Hematopoietic multipotent progenitor cell (in vitro differentiated cells): ENCODE results near the gene RHBDL1. TPM values are rescaled to one million over a fixed set of nuclear protein-coding genes. Genes with fewer than 3 reads are reported as not detected.

ENCODE experiments used
- DNase-seq, 3 donors: peaks; one replicate each; pipeline ENCODE4 v3.0.0-alpha.2; 2011 to 2015; ENCODE audit warnings: low read depth in 2 of 3, low spot score in 2 of 3
- total RNA-seq: library from RNA; depleted of rRNA; stranded (reverse); fragments of >200 nt; gene quantifications from one replicate; pipeline ENCODE4 v1.2.3, GENCODE V29; 2012

The RHBDL1 gene
- total RNA-seq, 1 donor: 0.54 TPM

GRCh38 chr16:636206-637080 is 39.0 kb upstream of the RHBDL1 start, which contains the start of gene METTL26:
Gene METTL26, minus strand, starts transcription at chr16:636305. Its CDS starts 15 bp downstream, at chr16:636290.
- DNase-seq: peak; percentile 93 to 96 (median 94)

- DNase-seq: peak in 2 of 3 donors; percentile 33 to 93
Measured at GRCh38 chr16:637081-638018, 38.1 kb upstream of the RHBDL1 start.

- DNase-seq: no peak
Measured at GRCh38 chr16:638034-638543, 37.4 kb upstream of the RHBDL1 start.

GRCh38 chr16:638836-639235 is 36.6 kb upstream of the RHBDL1 start:
- DNase-seq: no peak

DNA sequence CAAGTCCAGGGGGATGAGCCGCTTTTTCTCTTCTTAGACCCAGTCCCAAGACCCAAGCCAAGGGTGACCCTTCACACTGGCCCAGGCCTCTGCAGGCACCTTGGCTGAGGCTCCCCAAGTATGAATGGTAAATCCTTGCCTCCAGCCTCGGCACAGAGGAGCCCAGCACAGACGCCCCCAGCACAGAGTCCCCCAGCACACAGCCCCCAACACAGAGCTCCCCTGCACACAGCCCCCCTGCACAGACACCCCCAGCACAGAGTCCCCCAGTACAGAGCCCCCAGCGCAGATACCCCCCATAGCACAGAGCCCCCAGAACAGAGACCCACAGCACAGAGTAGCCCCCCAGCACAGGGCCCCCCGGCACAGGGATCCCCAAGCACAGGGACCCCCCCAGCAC is 34.9 kb upstream of the RHBDL1 start:
- DNase-seq: no peak

GRCh38 chr16:641326-642188 is 33.9 kb upstream of the RHBDL1 start, which contains the start of gene MCRIP2:
Gene MCRIP2, plus strand, starts transcription at chr16:641828. Its CDS starts 164 bp downstream, at chr16:641992.
- peak in 2 of 3 donors; percentile 53 to 57 for DNase-seq

DNA sequence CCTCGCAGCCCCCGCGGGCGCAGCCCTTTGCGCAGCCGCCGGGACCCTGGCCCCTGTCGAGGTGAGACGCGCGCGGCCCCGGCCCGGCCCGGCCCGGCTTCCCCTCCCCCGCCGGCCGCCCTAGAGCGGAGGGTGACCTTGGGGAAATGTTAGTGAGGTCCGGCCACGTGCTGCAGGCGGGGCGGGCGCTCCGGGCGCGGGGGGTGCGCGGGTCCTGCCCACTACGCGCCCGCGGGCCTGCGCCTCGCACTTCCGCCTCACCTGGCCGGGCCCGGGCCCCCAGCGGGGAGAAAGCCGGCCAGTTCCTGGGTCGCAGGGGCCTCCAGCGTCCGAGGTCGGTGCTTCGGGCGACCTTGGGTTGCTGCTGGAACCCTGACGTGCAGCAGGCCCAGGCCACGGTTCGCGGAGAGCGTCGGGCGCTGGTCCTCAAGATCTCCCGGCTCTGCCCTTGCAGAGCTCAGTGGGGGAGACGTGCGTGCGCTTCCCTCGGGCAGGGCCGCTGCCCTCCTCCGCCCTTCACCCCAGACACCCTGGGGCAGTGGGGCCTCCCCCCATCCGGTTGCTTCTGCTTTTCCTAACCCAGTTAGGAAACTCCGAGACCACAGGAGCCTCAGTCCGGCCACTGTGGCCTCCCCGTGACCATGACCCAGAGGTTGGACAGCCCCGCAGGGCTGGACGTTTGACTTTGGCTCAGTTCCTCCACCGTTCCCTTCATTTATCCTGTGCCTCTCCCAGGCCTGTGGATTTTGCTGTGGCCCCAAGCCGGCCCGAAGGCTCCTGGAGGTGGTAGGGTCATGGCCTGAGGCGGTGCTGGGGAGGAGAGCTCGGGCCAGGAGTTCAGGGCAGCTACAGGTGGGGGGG is 33.1 kb upstream of the RHBDL1 start:
- DNase-seq: peak in 1 of 3 donors; percentile 13

DNA sequence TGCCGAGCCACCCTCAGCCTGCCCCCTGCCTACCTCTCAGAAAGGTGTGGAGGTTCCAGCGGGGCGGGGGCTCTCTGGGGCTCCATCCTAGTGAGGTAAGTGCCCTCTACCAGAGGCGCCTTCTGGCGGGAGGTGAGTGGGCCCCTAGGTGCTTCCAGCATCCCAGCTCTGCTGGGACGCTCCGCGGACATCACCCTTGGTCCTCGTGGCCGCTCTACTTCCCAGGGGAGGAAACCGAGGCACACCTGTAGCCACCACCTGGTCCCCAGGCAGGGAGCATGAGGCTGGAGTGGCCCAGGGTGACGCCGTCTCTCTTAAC is 32.5 kb upstream of the RHBDL1 start:
- no peak for DNase-seq

DNA sequence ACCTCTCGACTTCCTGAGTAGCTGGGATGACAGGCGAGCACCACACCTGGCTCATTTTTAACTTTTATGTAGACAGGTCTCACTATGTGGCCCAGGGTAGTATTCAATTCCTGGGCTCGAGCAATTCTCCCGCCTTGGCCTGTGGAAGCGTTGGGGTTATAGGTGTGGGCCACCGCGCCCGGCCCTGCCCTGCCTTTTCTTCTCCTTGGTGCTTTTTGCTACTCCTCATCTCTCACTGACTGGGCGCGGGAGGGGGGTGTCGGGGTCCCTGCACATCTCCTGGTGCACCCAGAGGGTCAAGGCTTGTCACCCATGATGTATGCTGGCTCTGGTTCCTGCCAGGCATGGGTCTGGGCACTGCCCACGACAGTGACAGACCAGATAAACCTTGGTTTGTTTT is 30.9 kb upstream of the RHBDL1 start:
- DNase-seq: no peak

- DNase-seq: no peak
Measured at GRCh38 chr16:645852-646678, 29.4 kb upstream of the RHBDL1 start.

DNA sequence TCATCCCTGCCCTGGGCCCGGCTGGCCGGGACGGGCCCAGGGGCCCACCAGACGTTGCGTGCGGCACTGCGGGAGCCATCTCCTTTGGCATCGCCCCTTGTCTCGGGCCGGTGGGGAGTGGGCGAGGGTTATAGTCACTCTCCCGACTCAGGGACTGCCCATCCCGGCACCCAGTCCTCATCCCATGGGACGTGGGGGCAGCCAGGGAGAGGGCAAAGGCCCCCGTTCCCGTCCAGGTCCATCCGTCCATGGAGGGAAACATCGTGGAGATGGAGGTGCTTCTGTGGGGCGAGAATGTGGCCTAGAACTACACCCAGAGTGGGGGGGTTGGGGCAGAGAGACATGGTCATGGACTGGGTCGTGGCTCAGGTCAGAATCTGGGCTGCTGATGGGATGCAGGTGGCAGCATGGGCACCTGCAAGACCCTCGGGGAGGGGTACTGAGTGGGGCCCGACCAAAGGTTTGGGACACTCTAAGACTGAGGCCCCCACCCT is 28.7 kb upstream of the RHBDL1 start:
- DNase-seq: no peak

DNA sequence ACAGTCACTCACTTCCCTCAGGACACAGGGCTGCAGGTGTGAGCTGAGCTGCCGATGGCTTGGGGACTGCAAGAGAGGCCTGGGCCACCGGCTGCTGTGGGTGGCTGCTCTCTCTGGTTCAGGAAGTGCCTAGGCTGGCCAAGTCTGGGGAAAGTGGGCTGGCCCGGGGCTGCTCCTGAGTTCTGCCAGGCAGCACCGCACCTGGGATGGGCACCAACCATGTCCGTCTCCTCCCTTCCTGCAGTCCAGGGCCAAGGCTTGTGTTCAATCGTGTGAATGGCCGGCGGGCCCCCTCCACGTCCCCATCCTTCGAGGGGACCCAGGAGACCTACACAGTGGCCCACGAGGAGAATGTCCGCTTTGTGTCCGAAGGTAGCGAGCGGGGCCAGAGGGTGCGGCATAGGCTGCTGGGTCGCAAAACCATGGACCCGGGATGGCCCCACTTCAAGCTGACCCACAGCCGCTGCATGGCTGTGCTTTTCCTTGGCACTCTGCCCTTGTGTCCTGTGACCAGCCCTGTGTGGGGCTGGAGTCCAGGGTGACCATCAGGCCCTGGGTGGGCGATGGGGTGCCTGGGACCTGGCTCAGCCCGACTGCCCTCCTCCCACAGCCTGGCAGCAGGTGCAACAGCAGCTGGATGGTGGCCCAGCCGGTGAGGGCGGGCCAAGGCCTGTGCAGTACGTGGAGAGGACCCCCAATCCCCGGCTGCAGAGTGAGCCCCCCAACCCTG is 28.1 kb upstream of the RHBDL1 start:
- DNase-seq: no peak

DNA sequence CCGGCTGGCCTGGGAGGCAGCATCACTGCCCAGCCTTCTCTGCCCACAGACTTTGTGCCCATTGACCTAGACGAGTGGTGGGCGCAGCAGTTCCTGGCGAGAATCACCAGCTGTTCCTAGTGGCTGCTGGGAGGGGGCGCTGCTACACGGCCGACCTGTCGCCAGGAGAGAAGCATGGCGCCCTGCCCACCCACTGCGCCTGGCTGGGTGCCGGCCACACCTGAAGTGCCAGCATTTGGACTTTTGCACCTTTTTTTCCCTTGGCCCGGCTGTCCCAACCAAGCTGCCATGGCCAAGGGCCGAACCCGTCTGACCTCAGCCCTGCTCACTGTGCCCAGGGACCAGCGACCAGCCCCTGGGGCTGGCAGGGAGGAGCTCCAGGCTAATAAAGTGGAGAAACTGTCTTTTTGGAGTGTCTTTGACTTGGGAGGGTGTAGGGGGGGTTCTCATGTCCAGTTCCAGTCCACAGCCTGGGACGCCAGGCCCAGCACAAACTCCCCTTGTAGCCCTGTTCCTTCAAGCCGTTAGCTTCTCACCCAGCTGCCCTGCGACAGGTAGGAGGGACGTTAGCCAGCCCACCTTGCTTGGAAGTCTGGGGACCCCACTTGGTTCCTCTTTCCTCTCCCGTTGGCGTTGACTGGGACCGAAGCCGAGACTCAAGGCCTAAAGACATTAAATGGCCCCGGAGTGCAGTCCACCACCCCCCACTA is 27.2 kb upstream of the RHBDL1 start:
- peak in 1 of 3 donors; percentile 52 for DNase-seq

GRCh38 chr16:648781-649589 is 26.5 kb upstream of the RHBDL1 start, which contains the start of gene WDR90:
Gene WDR90, plus strand, starts transcription at chr16:649365. Its CDS starts 52 bp downstream, at chr16:649417.
- peak; percentile 80 to 93 (median 89) for DNase-seq

GRCh38 chr16:649631-650030 is 25.8 kb upstream of the RHBDL1 start:
- no peak for DNase-seq

GRCh38 chr16:651844-652243 is 23.6 kb upstream of the RHBDL1 start:
- no peak for DNase-seq
